Natural killer cell (primary cell): ENCODE results near the gene IGF1. TPM values are rescaled to one million over a fixed set of nuclear protein-coding genes. Genes with fewer than 3 reads are reported as not detected.
A peak's percentile ranks its signal among the peaks of the same experiment; 100 is the strongest.

Source experiments
- ATAC-seq, 3 donors: fragments of 150-1000 bp in 2 of 3; fragments of 200-7000 bp in 1 of 3; cut with Tn5 transposase; 1 replicate in 1 of 3; 2 replicates in 2 of 3; pipeline ENCODE4 v1.10.0; 2021; ENCODE audit warnings: mild to moderate bottlenecking in 2 of 3, moderate library complexity in 2 of 3
- DNase-seq, 2 donors: peaks; one replicate each; pipeline versions ENCODE4 v3.0.0 to v3.0.0-alpha.2; 2013 to 2021; ENCODE audit warnings: mixed read lengths in 1 of 2
- H3K27ac ChIP-seq: one replicate; pipeline ENCODE4 v1.5.1; 2013; ENCODE audit warnings: mild to moderate bottlenecking, low read length
- H3K27me3 ChIP-seq: one replicate; pipeline ENCODE4 v1.6.1; 2013; ENCODE audit warnings: low read length; ENCODE audit not compliant: control insufficient read depth, insufficient read depth
- H3K36me3 ChIP-seq: one replicate; pipeline ENCODE4 v1.6.1; 2013; ENCODE audit warnings: low read length; ENCODE audit not compliant: control insufficient read depth, insufficient read depth
- H3K4me1 ChIP-seq: one replicate; pipeline ENCODE4 v1.6.1; 2013; ENCODE audit warnings: low read length; ENCODE audit not compliant: control insufficient read depth, insufficient read depth
- H3K4me3 ChIP-seq: one replicate; pipeline ENCODE4 v1.5.1; 2013; ENCODE audit warnings: low read length
- H3K9me3 ChIP-seq: one replicate; pipeline ENCODE4 v1.6.1; 2013; ENCODE audit warnings: low read length; ENCODE audit not compliant: control insufficient read depth, insufficient read depth
- H3K27ac Mint-ChIP-seq, 2 donors: one replicate each; pipeline ENCODE4 v1.8.0; 2022; ENCODE audit warnings: mild to moderate bottlenecking in 2 of 2, mixed read lengths in 2 of 2, moderate library complexity in 1 of 2
- H3K27me3 Mint-ChIP-seq, 2 donors: one replicate each; pipeline ENCODE4 v1.8.0; 2022; ENCODE audit warnings: low read depth in 2 of 2, mixed read lengths in 2 of 2
- H3K36me3 Mint-ChIP-seq: one replicate; pipeline ENCODE4 v1.8.0; 2022; ENCODE audit warnings: mixed read lengths
- H3K4me1 Mint-ChIP-seq, 2 donors: one replicate each; pipeline ENCODE4 v1.8.0; 2022; ENCODE audit warnings: mixed read lengths in 2 of 2
- H3K4me3 Mint-ChIP-seq: one replicate; pipeline ENCODE4 v1.8.0; 2022; ENCODE audit warnings: mild to moderate bottlenecking, moderate library complexity, mixed read lengths
- H3K9me3 Mint-ChIP-seq, 2 donors: one replicate each; pipeline ENCODE4 v1.8.0; 2022; ENCODE audit warnings: mixed read lengths in 2 of 2
- CTCF ChIP-seq: fragments of 200-600 bp; IDR thresholded peaks from one replicate; pipeline ENCODE4 v1.8.0; 2022; ENCODE audit warnings: antibody characterized with exemption
- WGBS: methylation state at CpG from one replicate; pipeline ENCODE4 v1.1.7; 2013; ENCODE audit warnings: missing lambda C conversion rate; ENCODE audit not compliant: insufficient coverage; 5-methylcytosine and 5-hydroxymethylcytosine counted together
- intact Hi-C: fragments of 100-400 bp; cut with micrococcal nuclease; formaldehyde crosslinking; loops from one replicate; pipeline ENCODE4 v1.14.2; 2022
- total RNA-seq, 4 donors: library from RNA; stranded (reverse); fragments of 120-200 nt in 1 of 4; gene quantifications; one replicate each; pipeline versions ENCODE4 v1.2.3 to v1.2.4, GENCODE V29; 2013 to 2022

IGF1 gene
- total RNA-seq, 3 donors from 2014 or later (not counting 1 experiment from before 2014, with no cell fraction given) = 0.48 TPM; not detected in 2

- H3K36me3 Mint-ChIP-seq = no peaks in the 10 kb centered on the region
- intact Hi-C loops = loop anchor here (10.0 kb wide), 1 partner anchor 535 kb away; no protein-coding TSS in a partner anchor
Observed at GRCh38 chr12:102479939-102480338, 424 bp downstream of the IGF1 start.

GRCh38 chr12:102479099-102479885 is 1.1 kb downstream of the IGF1 start:
- peaks cover 5 to 8% of the 10 kb centered on the region in 2 donors for H3K4me1 Mint-ChIP-seq
- H3K27ac Mint-ChIP-seq = no peak overlapping the region
- WGBS = 48% methylated on average over 11 of the region's 11 CpGs
- H3K9me3 Mint-ChIP-seq = no peaks in the 10 kb centered on the region
- no peak for TF ChIP-seq CTCF
- intact Hi-C loops = no loop called here
- Histone ChIP-seq H3K36me3 (no peaks in the 10 kb centered on the region), H3K9me3 (no peaks in the 10 kb centered on the region), H3K27me3 (peaks cover 12% of the 10 kb centered on the region), H3K4me3 (no peak overlapping the region), H3K27ac (no peak overlapping the region), H3K4me1 (peaks cover 13% of the 10 kb centered on the region)
- no peak overlapping the region for H3K4me3 Mint-ChIP-seq
- ATAC-seq = peak; percentile 22 to 37 (median 27)
- DNase-seq = no peak
- H3K27me3 Mint-ChIP-seq = peaks cover 28 to 40% of the 10 kb centered on the region in 2 donors
- no peaks in the 10 kb centered on the region for H3K36me3 Mint-ChIP-seq

More at GRCh38 chr12:102479939-102480338, 424 bp downstream of the IGF1 start:
- 87% methylated on average over 4 of the region's 4 CpGs for WGBS
- peaks cover 26 to 39% of the 10 kb centered on the region in 2 donors for H3K27me3 Mint-ChIP-seq
- H3K27ac Mint-ChIP-seq = no peak overlapping the region
- H3K4me1 Mint-ChIP-seq = peaks cover 11 to 13% of the 10 kb centered on the region in 2 donors
- H3K4me3 Mint-ChIP-seq = no peak overlapping the region
- no peaks in the 10 kb centered on the region for H3K9me3 Mint-ChIP-seq
- Histone ChIP-seq H3K27ac (no peak overlapping the region), H3K27me3 (peaks cover 12% of the 10 kb centered on the region), H3K9me3 (no peaks in the 10 kb centered on the region), H3K4me3 (no peak overlapping the region), H3K4me1 (peaks cover 13% of the 10 kb centered on the region), H3K36me3 (no peaks in the 10 kb centered on the region)
- no peak for ATAC-seq
- TF ChIP-seq CTCF = no peak
- DNase-seq = no peak

GRCh38 chr12:102478405-102479098 is 1.8 kb downstream of the IGF1 start:
- Mint-ChIP-seq H3K4me1 (peaks cover 0 to under 1% of the 10 kb centered on the region in 2 donors), H3K27me3 (peaks cover 27 to 41% of the 10 kb centered on the region in 2 donors), H3K36me3 (no peaks in the 10 kb centered on the region), H3K4me3 (no peak overlapping the region), H3K27ac (no peak overlapping the region), H3K9me3 (no peaks in the 10 kb centered on the region)
- H3K36me3 ChIP-seq = no peaks in the 10 kb centered on the region
- DNase-seq (peak; percentile 38 to 63), ATAC-seq (peak; percentile 83 to 94 (median 88))
- H3K4me1 ChIP-seq = peaks cover 13% of the 10 kb centered on the region
- 14% methylated on average over 4 of the region's 4 CpGs for whole genome bisulfite sequencing
- no peak overlapping the region for H3K4me3 ChIP-seq
- intact Hi-C loops = no loop called here
- no peak overlapping the region for H3K27ac ChIP-seq
- H3K27me3 ChIP-seq = peaks cover 12% of the 10 kb centered on the region
- H3K9me3 ChIP-seq = no peaks in the 10 kb centered on the region
- TF ChIP-seq CTCF = no peak
